Measurements from ENCODE around the gene TUNAR.

The TUNAR gene

GRCh38 chr14:95871531-95871930, 5.1 kb upstream of the TUNAR start:
- FAIRE-seq, result no peak
- no peak for DNase-seq (ENCODE audit: low spot score)

GRCh38 chr14:95872777-95873176, 3.9 kb upstream of the TUNAR start:
- no peak for FAIRE-seq
- no peak for DNase-seq (ENCODE audit: low spot score)

- DNase-seq (ENCODE audit: low spot score), result no peak
- FAIRE-seq, result no peak
These were observed 536 bp upstream of the TUNAR start for GRCh38 chr14:95875831-95876760.

GRCh38 chr14:95877633-95878032, 1.0 kb downstream of the TUNAR start:
- FAIRE-seq, result no peak
- DNase-seq (ENCODE audit: low spot score), result no peak

- FAIRE-seq (no peak), DNase-seq (ENCODE audit: low spot score) (no peak)
These were observed 7.7 kb downstream of the TUNAR start for GRCh38 chr14:95884377-95884776.

- DNase-seq (ENCODE audit: low spot score), result no peak
- FAIRE-seq, result no peak
These were observed 8.6 kb downstream of the TUNAR start for GRCh38 chr14:95885278-95885677.

- DNase-seq (ENCODE audit: low spot score) (no peak), FAIRE-seq (no peak)
These were observed 9.2 kb downstream of the TUNAR start for GRCh38 chr14:95885866-95886265.

GRCh38 chr14:95886366-95887056, 9.9 kb downstream of the TUNAR start:
- DNase-seq (ENCODE audit: low spot score) (no peak), FAIRE-seq (no peak)

- FAIRE-seq, result no peak
These were observed 10.7 kb downstream of the TUNAR start for GRCh38 chr14:95887351-95887750.

GRCh38 chr14:95889236-95889979, 12.8 kb downstream of the TUNAR start:
- no peak for DNase-seq (ENCODE audit: low spot score)
- FAIRE-seq, result no peak

More at GRCh38 chr14:95887351-95887750, 10.7 kb downstream of the TUNAR start:
- DNase-seq (ENCODE audit: low spot score), result no peak

GRCh38 chr14:95891742-95892141, 15.1 kb downstream of the TUNAR start:
- no peak for DNase-seq (ENCODE audit: low spot score)
- FAIRE-seq, result no peak

- FAIRE-seq, result no peak
These were observed 15.5 kb downstream of the TUNAR start for GRCh38 chr14:95892142-95892541.

GRCh38 chr14:95895720-95896119, 19.1 kb downstream of the TUNAR start:
- no peak for DNase-seq (ENCODE audit: low spot score)
- no peak for FAIRE-seq

More at GRCh38 chr14:95892142-95892541, 15.5 kb downstream of the TUNAR start:
- no peak for DNase-seq (ENCODE audit: low spot score)

- no peak for FAIRE-seq
These were observed 20.0 kb downstream of the TUNAR start for GRCh38 chr14:95896498-95897135.

GRCh38 chr14:95897280-95897679, 20.6 kb downstream of the TUNAR start:
- FAIRE-seq (no peak), DNase-seq (ENCODE audit: low spot score) (no peak)

More at GRCh38 chr14:95896498-95897135, 20.0 kb downstream of the TUNAR start:
- no peak for DNase-seq (ENCODE audit: low spot score)

GRCh38 chr14:95901054-95901453, 24.4 kb downstream of the TUNAR start:
- FAIRE-seq, result no peak
- no peak for DNase-seq (ENCODE audit: low spot score)

GRCh38 chr14:95902273-95902826, 25.7 kb downstream of the TUNAR start:
- FAIRE-seq (no peak), DNase-seq (ENCODE audit: low spot score) (no peak)

- no peak for FAIRE-seq
- DNase-seq (ENCODE audit: low spot score), result no peak
These were observed 26.5 kb downstream of the TUNAR start for GRCh38 chr14:95903165-95903564.

GRCh38 chr14:95903616-95904107, 27.0 kb downstream of the TUNAR start:
- DNase-seq (ENCODE audit: low spot score) (no peak), FAIRE-seq (no peak)

GRCh38 chr14:95906591-95906990, 30.0 kb downstream of the TUNAR start:
- no peak for DNase-seq (ENCODE audit: low spot score)
- FAIRE-seq, result no peak

- no peak for DNase-seq (ENCODE audit: low spot score)
- FAIRE-seq, result no peak
These were observed 34.0 kb downstream of the TUNAR start for GRCh38 chr14:95910628-95911027.
